Smooth muscle cell (in vitro differentiated cells): Measurements from ENCODE around the gene HSPA12B. TPM values are rescaled to one million over a fixed set of nuclear protein-coding genes. Genes with fewer than 3 reads are reported as not detected.
A peak's percentile ranks its signal among the peaks of the same experiment; 100 is the strongest.

Experiments used
- DNase-seq: peaks from one replicate; lab custom pipeline; 2025; ENCODE audit not compliant: unreplicated experiment; lab: John Stamatoyannopoulos, UW
- H2AFZ ChIP-seq: fragments of 200-600 bp; sonication (generic); 2 replicates; pipeline ENCODE4 v1.6.0; 2016; ENCODE audit warnings: antibody characterized with exemption, low read depth, mild to moderate bottlenecking
- H3F3A ChIP-seq: fragments of 200-600 bp; sonication (generic); 2 replicates; pipeline ENCODE4 v1.6.0; 2017; ENCODE audit warnings: antibody characterized with exemption, low read depth
- H3K27ac ChIP-seq: fragments of 200-600 bp; sonication (generic); 2 replicates; pipeline ENCODE4 v1.5.1; 2016; ENCODE audit warnings: low read depth, mild to moderate bottlenecking
- H3K27me3 ChIP-seq: fragments of 200-600 bp; sonication (generic); 2 replicates; pipeline ENCODE4 v1.6.1; 2016; ENCODE audit warnings: low read depth, mild to moderate bottlenecking
- H3K36me3 ChIP-seq: fragments of 200-600 bp; sonication (generic); 2 replicates; pipeline ENCODE4 v1.5.1; 2016; ENCODE audit warnings: low read depth
- H3K4me1 ChIP-seq: fragments of 200-600 bp; sonication (generic); 2 replicates; pipeline ENCODE4 v1.5.1; 2016; ENCODE audit warnings: low read depth
- H3K4me2 ChIP-seq: fragments of 200-600 bp; sonication (generic); 2 replicates; pipeline ENCODE4 v1.6.0; 2016; ENCODE audit warnings: mild to moderate bottlenecking
- H3K4me3 ChIP-seq: fragments of 200-600 bp; sonication (generic); 2 replicates; pipeline ENCODE4 v1.5.1; 2016; ENCODE audit warnings: mild to moderate bottlenecking
- H3K79me2 ChIP-seq: fragments of 200-600 bp; sonication (generic); 2 replicates; pipeline ENCODE4 v1.6.0; 2016; ENCODE audit warnings: low read depth, mild to moderate bottlenecking
- H3K9ac ChIP-seq: fragments of 200-600 bp; sonication (generic); 2 replicates; pipeline ENCODE4 v1.6.0; 2016; ENCODE audit warnings: low read depth
- H3K9me3 ChIP-seq: fragments of 200-600 bp; sonication (generic); replicated peaks from 2 replicates; pipeline ENCODE4 v1.5.1; 2016; ENCODE audit warnings: low read depth
- H4K20me1 ChIP-seq: fragments of 200-600 bp; sonication (generic); 2 replicates; pipeline ENCODE4 v1.6.0; 2016; ENCODE audit warnings: low read depth
- CTCF ChIP-seq: fragments of 200-600 bp; sonication (generic); IDR thresholded peaks from 2 replicates; pipeline ENCODE4 v1.5.1; 2017; ENCODE audit warnings: borderline replicate concordance, mild to moderate bottlenecking, antibody characterized with exemption; ENCODE audit not compliant: insufficient read depth, poor library complexity, severe bottlenecking
- WGBS: methylation state at CpG from one replicate; pipeline ENCODE4 v1.1.7; 2016; ENCODE audit warnings: low lambda C conversion rate; 5-methylcytosine and 5-hydroxymethylcytosine counted together
- polyA plus RNA-seq: library from polyadenylated mRNA; unstranded; fragments of >200 nt; fragmentation: Nextera tagmentation; extraction: Ambion mirVana; gene quantifications from 2 replicates; pipeline ENCODE4 v1.2.1, GENCODE V29; 2016
- total RNA-seq: library from RNA; depleted of rRNA; stranded (reverse); fragments of >200 nt; gene quantifications from 2 replicates; pipeline ENCODE4 v1.2.3, GENCODE V29; 2014

The HSPA12B gene
- total and polyA plus RNA-seq, 2 experiments from 2014 or later = 0.04 to 1.0 TPM

GRCh38 chr20:3751305-3751674 lies 18.8 kb downstream of the HSPA12B start:
- 22% methylated on average over 30 of the region's 31 CpGs for WGBS
- peaks cover 5% of the 10 kb centered on the region for H3K4me1 ChIP-seq
- H3F3A ChIP-seq = peaks cover 2% of the 10 kb centered on the region
- peak overlapping the region; percentile 95 for H3K4me2 ChIP-seq
- no peaks in the 10 kb centered on the region for H3K79me2 ChIP-seq
- no peaks in the 10 kb centered on the region for H3K36me3 ChIP-seq
- H3K9ac ChIP-seq = no peak overlapping the region
- H2AFZ ChIP-seq = no peak overlapping the region
- DNase-seq = no peak
- H4K20me1 ChIP-seq = peaks cover 7% of the 10 kb centered on the region
- peaks cover 43% of the 10 kb centered on the region for H3K27me3 ChIP-seq
- H3K4me3 ChIP-seq = peak overlapping the region; percentile 51
- peak; percentile 30 for TF ChIP-seq CTCF
- no peak overlapping the region for H3K27ac ChIP-seq
- H3K9me3 ChIP-seq = no peaks in the 10 kb centered on the region

GRCh38 chr20:3751675-3752385 lies 19.3 kb downstream of the HSPA12B start:
- H4K20me1 ChIP-seq = peaks cover 7% of the 10 kb centered on the region
- H3F3A ChIP-seq = peaks cover 2% of the 10 kb centered on the region
- H3K36me3 ChIP-seq = no peaks in the 10 kb centered on the region
- DNase-seq = peak; percentile 14
- H3K9me3 ChIP-seq = no peaks in the 10 kb centered on the region
- 2% methylated on average over 76 of the region's 95 CpGs for WGBS
- peaks cover 43% of the 10 kb centered on the region for H3K27me3 ChIP-seq
- no peak overlapping the region for H3K27ac ChIP-seq
- peak overlapping the region; percentile 51 for H3K4me3 ChIP-seq
- no peak for TF ChIP-seq CTCF
- H3K9ac ChIP-seq = no peak overlapping the region
- H3K4me2 ChIP-seq = peak overlapping the region; percentile 95
- no peaks in the 10 kb centered on the region for H3K79me2 ChIP-seq
- H2AFZ ChIP-seq = peak overlapping the region; percentile 54
- H3K4me1 ChIP-seq = peaks cover 5% of the 10 kb centered on the region

GRCh38 chr20:3752386-3752759 lies 19.9 kb downstream of the HSPA12B start:
- peaks cover 2% of the 10 kb centered on the region for H3F3A ChIP-seq
- no peaks in the 10 kb centered on the region for H3K9me3 ChIP-seq
- H3K4me1 ChIP-seq = peaks cover 5% of the 10 kb centered on the region
- peak overlapping the region; percentile 54 for H2AFZ ChIP-seq
- no peak for TF ChIP-seq CTCF
- 22% methylated on average over 13 of the region's 13 CpGs for WGBS
- no peaks in the 10 kb centered on the region for H3K36me3 ChIP-seq
- peaks cover 42% of the 10 kb centered on the region for H3K27me3 ChIP-seq
- DNase-seq = no peak
- peaks cover 7% of the 10 kb centered on the region for H4K20me1 ChIP-seq
- H3K79me2 ChIP-seq = no peaks in the 10 kb centered on the region
- H3K4me3 ChIP-seq = peak overlapping the region; percentile 51
- no peak overlapping the region for H3K27ac ChIP-seq
- peak overlapping the region; percentile 95 for H3K4me2 ChIP-seq
- H3K9ac ChIP-seq = no peak overlapping the region

- Histone ChIP-seq H3K4me1 (peaks cover 5% of the 10 kb centered on the region), H2AFZ (no peak overlapping the region), H3K27me3 (peaks cover 38% of the 10 kb centered on the region), H3K36me3 (no peaks in the 10 kb centered on the region), H3K4me3 (no peak overlapping the region), H3K9me3 (no peaks in the 10 kb centered on the region), H3K9ac (no peak overlapping the region), H3F3A (peaks cover 2% of the 10 kb centered on the region), H3K27ac (no peak overlapping the region), H3K79me2 (no peaks in the 10 kb centered on the region), H4K20me1 (peaks cover 7% of the 10 kb centered on the region), H3K4me2 (no peak overlapping the region)
- 30% methylated on average over 4 of the region's 4 CpGs for WGBS
- DNase-seq = no peak
- TF ChIP-seq CTCF = peak; percentile 55
Observed at GRCh38 chr20:3753098-3753497, 20.6 kb downstream of the HSPA12B start.
